Heart left ventricle (tissue), 16 donors: ENCODE measurements around the gene KCNJ12. TPM values are rescaled to one million over a fixed set of nuclear protein-coding genes. Genes with fewer than 3 reads are reported as not detected.

Experiments
- ATAC-seq, 4 donors: fragments of 200-7000 bp; cut with Tn5 transposase; one replicate each; pipeline ENCODE4 v1.9.1; 2020 to 2022; ENCODE audit warnings: moderate library complexity in 4 of 4, mild to moderate bottlenecking in 3 of 4, moderate number of reproducible peaks in 1 of 4
- DNase-seq, 5 donors: peaks; one replicate each; pipeline ENCODE4 v3.0.0-alpha.2; 2020
- H3K27ac ChIP-seq, 12 donors: fragments of 200-600 bp; sonication (generic) in 4 of 12; one replicate each; pipeline versions ENCODE4 v1.5.0 to v1.8.0; 2016 to 2022; ENCODE audit warnings: mild to moderate bottlenecking in 2 of 12
- H3K27me3 ChIP-seq, 9 donors: fragments of 200-600 bp; sonication (generic) in 2 of 9; one replicate each; pipeline versions ENCODE4 v1.5.1 to v1.8.0; 2016 to 2022; ENCODE audit warnings: mild to moderate bottlenecking in 3 of 9
- H3K36me3 ChIP-seq, 9 donors: fragments of 200-600 bp; sonication (generic) in 2 of 9; one replicate each; pipeline versions ENCODE4 v1.5.0 to v1.8.0; 2018 to 2022; ENCODE audit warnings: mild to moderate bottlenecking in 2 of 9
- H3K4me1 ChIP-seq, 12 donors: fragments of 200-600 bp; sonication (generic) in 4 of 12; one replicate each; pipeline versions ENCODE4 v1.5.0 to v1.8.0; 2016 to 2022; ENCODE audit warnings: mild to moderate bottlenecking in 3 of 12
- H3K4me3 ChIP-seq, 12 donors: fragments of 200-600 bp; sonication (generic) in 4 of 12; one replicate each; pipeline versions ENCODE4 v1.5.0 to v1.8.0; 2017 to 2022; ENCODE audit warnings: mild to moderate bottlenecking in 9 of 12, moderate library complexity in 4 of 12
- H3K9me3 ChIP-seq, 12 donors: fragments of 200-600 bp; sonication (generic) in 4 of 12; one replicate each; pipeline versions ENCODE4 v1.5.0 to v1.8.0; 2016 to 2022; ENCODE audit warnings: mild to moderate bottlenecking in 1 of 12
- CTCF ChIP-seq, 12 donors: fragments of 200-600 bp; sonication (generic) in 4 of 12; IDR thresholded peaks; one replicate each; pipeline versions ENCODE4 v1.5.0 to v1.8.0; 2018 to 2022; ENCODE audit warnings: antibody characterized with exemption in 12 of 12, mild to moderate bottlenecking in 5 of 12
- POLR2A ChIP-seq, 2 donors: fragments of 450-650 bp; IDR thresholded peaks; one replicate each; pipeline ENCODE4 v1.6.1; 2017; ENCODE audit warnings: antibody characterized with exemption in 2 of 2, mild to moderate bottlenecking in 2 of 2, moderate library complexity in 2 of 2
- WGBS, 4 donors: extraction: QIAGEN DNeasy Blood & Tissue Kit in 2 of 4; methylation state at CpG; one replicate each; pipeline versions ENCODE4 v1.1.5 to v1.1.7; 2013 to 2018; 5-methylcytosine and 5-hydroxymethylcytosine counted together
- intact Hi-C, 10 donors: fragments of 100-400 bp; cut with DNase I; formaldehyde crosslinking; loops; one replicate each; pipeline versions ENCODE4 v1.11.1 to v1.14.2; 2022
- polyA plus RNA-seq, 2 donors: library from polyadenylated mRNA; stranded (reverse); fragments of 200-250 nt; gene quantifications; one replicate each; pipeline ENCODE4 v1.2.3, GENCODE V29; 2013
- total RNA-seq, 9 donors: library from RNA; depleted of rRNA in 2 of 9; stranded (reverse); fragments of >200 nt in 2 of 9; fragmentation: NEBNext Ultra II Directional in 3 of 9; extraction: Animal tissue kit (Norgen Biotek cat#: 25700) in 3 of 9; gene quantifications; one replicate each; pipeline versions ENCODE4 v1.1.0 to v1.2.4, GENCODE V29; 2016 to 2023
- donor health status: ischemic (EF 13 %, LVEDD 7.1; RV severe dilation, severe dysfunction).
- donor health status: healthy with polysubstance abuse.
- donor health status: DM: no; HTN: yes; CAD: no.
- donor health status: DM: no; HTN: no; CAD: no.
- donor health status: ischemic (EF 25% LVEDD 6.9; RV normal size, moderate dysfunction).
- donor health status: ischemic (EF 25% LVEDD 5.7; RV mildly dilated, moderate dysfunction).
- donor health status: healthy.
- donor health status: DM: yes; HTN: yes; CAD: no.
- donor health status: ischemic (EF 35%, LVEDD 5.7; RV mildly dilated, moderate dysfunction).
- donor health status: nonischemic (EF 11% LVEDD 7.7; RV severe dilation, severe dysfunction).
- donor health status: DM: yes; HTN: yes; CAD: no.
- donor health status: PGD.
- donor health status: ischemic (EF 29% LVEDD 5.4; RV normal size, mild dysfunction).
- donor health status: nonischemic (EF 23%, LVEDD 6.1; RV moderate dilation, normal function).

Gene KCNJ12
- total and polyA plus RNA-seq, 11 donors = 6.6 to 24.2 (median 9.0) TPM

- WGBS, 4 donors = 62 to 71% (median 67%) methylated on average over 22 to 29 of the region's 29 CpGs
- H3K4me1 ChIP-seq = peaks cover 0 to 52% (median 23%) of the 10 kb centered on the region in 12 donors
- no peaks in the 10 kb centered on the region for H3K9me3 ChIP-seq
- H3K27ac ChIP-seq = no peak overlapping the region
- intact Hi-C loops = no loop called here
- no peak for ATAC-seq
- H3K36me3 ChIP-seq = no peaks in the 10 kb centered on the region
- peaks cover 0 to 9% (median 0%) of the 10 kb centered on the region in 9 donors for H3K27me3 ChIP-seq
- DNase-seq = no peak
- no peak for TF ChIP-seq CTCF (IDR thresholded peaks at IDR 0.05)
- no peak for TF ChIP-seq POLR2A (IDR thresholded peaks at IDR 0.05)
- no peak overlapping the region for H3K4me3 ChIP-seq
Observed at GRCh38 chr17:21382560-21383495, 6.7 kb downstream of the KCNJ12 start.

- Histone ChIP-seq H3K4me1 (peaks cover 0 to 49% (median 6%) of the 10 kb centered on the region in 12 donors), H3K9me3 (no peaks in the 10 kb centered on the region), H3K4me3 (no peak overlapping the region), H3K27me3 (no peaks in the 10 kb centered on the region), H3K36me3 (no peaks in the 10 kb centered on the region), H3K27ac (no peak overlapping the region)
- intact Hi-C loops = no loop called here
- no peak for TF ChIP-seq POLR2A (IDR thresholded peaks at IDR 0.05)
- TF ChIP-seq CTCF (IDR thresholded peaks at IDR 0.05) = no peak
- 59 to 88% (median 78%) methylated on average over 5 to 10 of the region's 10 CpGs for WGBS, 4 donors
- ATAC-seq (no peak), DNase-seq (no peak)
Observed at GRCh38 chr17:21385281-21385845, 9.2 kb downstream of the KCNJ12 start.

GRCh38 chr17:21387616-21388015 is 11.5 kb downstream of the KCNJ12 start:
- H3K36me3 ChIP-seq = no peaks in the 10 kb centered on the region
- peak overlapping the region in 6 of 12 donors; percentile 11 to 42 (median 27) for H3K27ac ChIP-seq
- TF ChIP-seq POLR2A (IDR thresholded peaks at IDR 0.05) = no peak
- no peak for TF ChIP-seq CTCF (IDR thresholded peaks at IDR 0.05)
- no peak for ATAC-seq
- intact Hi-C loops = no loop called here
- peaks cover 0 to 41% (median 6%) of the 10 kb centered on the region in 12 donors for H3K4me1 ChIP-seq
- no peaks in the 10 kb centered on the region for H3K9me3 ChIP-seq
- no peak for DNase-seq
- H3K4me3 ChIP-seq = peak overlapping the region in 1 of 12 donors; percentile 4
- no peaks in the 10 kb centered on the region for H3K27me3 ChIP-seq
- WGBS, 4 donors = 55 to 72% (median 64%) methylated on average over 3 to 5 of the region's 5 CpGs

GRCh38 chr17:21388066-21388465 is 11.9 kb downstream of the KCNJ12 start:
- Histone ChIP-seq H3K4me1 (peaks cover 0 to 36% (median 6%) of the 10 kb centered on the region in 12 donors), H3K9me3 (no peaks in the 10 kb centered on the region), H3K27me3 (no peaks in the 10 kb centered on the region), H3K36me3 (no peaks in the 10 kb centered on the region), H3K27ac (peak overlapping the region in 4 of 12 donors; percentile 17 to 42 (median 28)), H3K4me3 (peak overlapping the region in 1 of 12 donors; percentile 4)
- TF ChIP-seq POLR2A (IDR thresholded peaks at IDR 0.05) = no peak
- TF ChIP-seq CTCF (IDR thresholded peaks at IDR 0.05) = no peak
- WGBS, 4 donors = 52 to 70% (median 64%) methylated on average over 2 to 12 of the region's 12 CpGs
- DNase-seq (peak; percentile 37 to 73 (median 65)), ATAC-seq (peak; percentile 38 to 75 (median 56))
- intact Hi-C loops = no loop called here
